Mucosa of descending colon (tissue), 3 donors: ENCODE results near the gene EDNRA. TPM values are rescaled to one million over a fixed set of nuclear protein-coding genes. Genes with fewer than 3 reads are reported as not detected.

ENCODE experiments used
- ATAC-seq: fragments of 200-7000 bp; cut with Tn5 transposase; one replicate; pipeline ENCODE4 v1.9.1; 2020; ENCODE audit warnings: mild to moderate bottlenecking, moderate library complexity
- DNase-seq, 3 donors: peaks; one replicate each; pipeline ENCODE4 v3.0.0-alpha.2; 2020
- H3K36me3 ChIP-seq: fragments of 200-600 bp; one replicate; pipeline ENCODE4 v1.8.0; 2021; ENCODE audit warnings: low read depth, mild to moderate bottlenecking
- H3K4me1 ChIP-seq: fragments of 200-600 bp; one replicate; pipeline ENCODE4 v1.8.0; 2021; ENCODE audit warnings: low read depth, mild to moderate bottlenecking
- H3K4me3 ChIP-seq: fragments of 200-600 bp; one replicate; pipeline ENCODE4 v1.8.0; 2021; ENCODE audit warnings: mild to moderate bottlenecking
- H3K9me3 ChIP-seq: fragments of 200-600 bp; one replicate; pipeline ENCODE4 v1.8.0; 2021; ENCODE audit warnings: mild to moderate bottlenecking
- intact Hi-C, 2 donors: fragments of 100-400 bp; cut with DNase I in 1 of 2; cut with micrococcal nuclease in 1 of 2; formaldehyde crosslinking; loops; one replicate each; pipeline versions ENCODE4 v1.11.0 to v1.11.1; 2022; cut with DNase I, micrococcal nuclease
- total RNA-seq, 3 donors: library from RNA; stranded (reverse); fragmentation: NEBNext Ultra II Directional in 2 of 3; extraction: Animal tissue kit (Norgen Biotek cat#: 25700) in 2 of 3; gene quantifications; one replicate each; pipeline versions ENCODE4 v1.2.1 to v1.2.4, GENCODE V29; 2021 to 2023
- TF ChIP-seq, protein P1 (sequence below): fragments of 200-600 bp; IDR thresholded peaks from one replicate; pipeline ENCODE4 v1.8.0; 2022; ENCODE audit warnings: antibody characterized with exemption, mild to moderate bottlenecking
- donor health status: DM: no; HTN: no; CAD: no; lungs with moderate emphysema.
- donor health status: DM: no; HTN: no; CAD: no.
- donor health status: DM: no; HTN: yes; CAD: no.

The EDNRA gene
- total RNA-seq, 3 donors from 2014 or later: 0.72 to 1.6 (median 1.6) TPM

DNA sequence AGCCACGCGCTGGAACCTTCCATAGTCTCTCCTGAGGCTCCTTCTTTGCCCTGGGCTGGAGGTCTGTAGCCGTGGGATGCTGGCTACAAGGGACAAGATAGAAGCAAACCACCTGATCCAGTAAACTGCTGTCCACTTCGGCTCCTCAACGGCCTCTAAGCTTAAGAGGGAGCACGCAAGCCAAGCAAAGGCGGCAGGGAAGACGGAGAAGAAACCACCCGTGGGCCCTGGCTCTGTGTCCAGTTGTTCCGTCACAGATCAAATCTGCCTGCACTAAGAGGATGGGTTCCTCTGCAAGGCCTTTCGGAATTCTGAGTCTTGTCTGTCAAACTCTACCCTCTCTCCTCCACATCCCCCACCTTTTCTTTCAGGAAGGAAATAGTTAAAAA is 401 bp upstream of the EDNRA start:
- Histone ChIP-seq H3K36me3 (no peaks in the 10 kb centered on the region), H3K4me1 (no peaks in the 10 kb centered on the region), H3K9me3 (no peaks in the 10 kb centered on the region), H3K4me3 (no peak overlapping the region)
- ATAC-seq: no peak
- peak in 1 of 3 donors; percentile 32 for DNase-seq
- intact Hi-C loops: no loop called here
- TF ChIP-seq, protein P1, sequence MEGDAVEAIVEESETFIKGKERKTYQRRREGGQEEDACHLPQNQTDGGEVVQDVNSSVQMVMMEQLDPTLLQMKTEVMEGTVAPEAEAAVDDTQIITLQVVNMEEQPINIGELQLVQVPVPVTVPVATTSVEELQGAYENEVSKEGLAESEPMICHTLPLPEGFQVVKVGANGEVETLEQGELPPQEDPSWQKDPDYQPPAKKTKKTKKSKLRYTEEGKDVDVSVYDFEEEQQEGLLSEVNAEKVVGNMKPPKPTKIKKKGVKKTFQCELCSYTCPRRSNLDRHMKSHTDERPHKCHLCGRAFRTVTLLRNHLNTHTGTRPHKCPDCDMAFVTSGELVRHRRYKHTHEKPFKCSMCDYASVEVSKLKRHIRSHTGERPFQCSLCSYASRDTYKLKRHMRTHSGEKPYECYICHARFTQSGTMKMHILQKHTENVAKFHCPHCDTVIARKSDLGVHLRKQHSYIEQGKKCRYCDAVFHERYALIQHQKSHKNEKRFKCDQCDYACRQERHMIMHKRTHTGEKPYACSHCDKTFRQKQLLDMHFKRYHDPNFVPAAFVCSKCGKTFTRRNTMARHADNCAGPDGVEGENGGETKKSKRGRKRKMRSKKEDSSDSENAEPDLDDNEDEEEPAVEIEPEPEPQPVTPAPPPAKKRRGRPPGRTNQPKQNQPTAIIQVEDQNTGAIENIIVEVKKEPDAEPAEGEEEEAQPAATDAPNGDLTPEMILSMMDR: no peak

DNA sequence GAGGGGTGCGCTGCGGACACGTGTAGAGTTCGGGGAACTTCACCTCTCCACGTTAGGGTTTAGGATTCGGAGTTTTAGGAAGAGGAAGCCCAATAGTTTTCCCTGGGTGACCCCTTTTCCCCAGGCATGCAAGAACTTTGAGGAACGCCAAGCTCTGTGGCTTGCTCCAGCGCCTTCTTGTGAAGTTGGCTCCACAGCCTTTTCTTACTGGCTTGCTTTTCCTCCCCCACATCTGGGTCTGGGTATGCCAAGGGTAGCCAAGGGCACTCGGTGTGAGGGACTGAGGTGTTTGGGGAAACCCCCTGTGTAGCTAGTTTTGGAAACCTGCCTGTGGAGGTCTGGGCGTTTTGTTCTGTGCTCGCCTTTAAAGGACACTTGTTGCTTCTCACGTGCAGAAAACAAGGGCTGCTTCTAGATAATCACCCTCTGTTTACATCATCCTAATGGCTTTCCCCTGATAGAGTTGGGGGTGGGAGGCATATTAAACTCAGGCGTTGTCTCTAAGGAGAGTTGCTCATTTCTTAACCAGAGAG is 746 bp downstream of the EDNRA start:
- intact Hi-C loops: no loop called here
- TF ChIP-seq, protein P1: no peak
- Histone ChIP-seq H3K4me1 (no peaks in the 10 kb centered on the region), H3K36me3 (no peaks in the 10 kb centered on the region), H3K4me3 (no peak overlapping the region), H3K9me3 (no peaks in the 10 kb centered on the region)
- DNase-seq: no peak
- no peak for ATAC-seq

DNA sequence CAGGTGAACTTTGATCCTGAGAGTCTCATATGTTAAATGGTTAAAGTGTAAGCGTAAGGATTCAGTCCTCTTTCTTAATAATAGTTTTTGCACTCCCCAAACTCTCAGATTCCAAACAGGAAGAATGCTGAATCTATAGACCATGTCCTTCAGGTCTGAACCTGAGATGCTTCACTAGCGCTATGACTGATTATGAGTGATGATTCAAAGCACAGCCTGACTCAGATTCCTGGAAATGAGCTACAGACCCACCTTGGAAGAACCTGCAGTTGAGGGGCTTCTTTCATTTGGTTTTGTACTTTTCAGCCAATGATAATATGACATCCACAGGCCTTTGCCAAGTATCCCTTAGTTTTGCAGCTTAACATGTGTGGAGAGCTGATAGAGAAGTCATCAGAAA is 1.4 kb downstream of the EDNRA start:
- TF ChIP-seq, protein P1: no peak
- DNase-seq (no peak), ATAC-seq (no peak)
- intact Hi-C loops: no loop called here
- Histone ChIP-seq H3K9me3 (no peaks in the 10 kb centered on the region), H3K4me3 (no peak overlapping the region), H3K36me3 (no peaks in the 10 kb centered on the region), H3K4me1 (no peaks in the 10 kb centered on the region)

DNA sequence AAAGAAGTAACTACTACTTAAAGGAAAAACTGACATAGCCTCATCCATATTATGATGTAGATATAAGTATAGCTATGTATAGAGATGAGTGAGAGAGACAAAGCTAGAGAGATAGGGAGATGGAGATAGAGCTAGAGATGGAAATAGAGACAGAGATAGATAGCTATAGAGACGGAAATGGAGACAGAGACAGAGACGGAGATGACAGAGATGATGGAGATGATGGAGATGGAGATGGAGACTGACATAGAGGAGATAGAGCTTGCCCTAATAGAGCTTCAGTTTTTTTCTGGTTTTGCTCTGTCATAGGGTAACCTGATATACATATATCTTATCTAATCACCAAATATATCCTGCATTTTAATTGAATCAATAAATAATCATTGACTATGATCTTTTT is 4.3 kb downstream of the EDNRA start:
- Histone ChIP-seq H3K4me3 (no peak overlapping the region), H3K9me3 (no peaks in the 10 kb centered on the region), H3K36me3 (no peaks in the 10 kb centered on the region), H3K4me1 (no peaks in the 10 kb centered on the region)
- DNase-seq (no peak), ATAC-seq (no peak)
- intact Hi-C loops: no loop called here
- TF ChIP-seq, protein P1: no peak

DNA sequence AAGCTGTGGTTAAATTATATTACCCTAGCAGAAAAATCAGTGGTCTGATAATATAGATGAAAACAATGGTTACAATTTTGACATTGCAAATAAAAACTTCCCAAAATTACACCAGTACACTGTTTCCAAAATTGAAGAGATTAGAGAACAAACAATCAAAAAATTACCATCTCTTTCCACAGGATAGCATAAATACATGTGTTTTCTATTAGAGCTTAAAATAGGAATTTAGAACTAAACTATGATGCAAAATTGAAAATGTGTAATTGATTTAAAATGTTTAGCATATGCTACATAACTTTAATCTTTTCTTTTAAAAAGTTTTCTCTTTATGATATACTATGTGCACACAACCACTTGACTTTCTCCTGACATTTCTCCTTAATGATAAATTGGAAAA is 6.7 kb downstream of the EDNRA start:
- no peak for DNase-seq
- Histone ChIP-seq H3K4me1 (no peaks in the 10 kb centered on the region), H3K36me3 (no peaks in the 10 kb centered on the region), H3K4me3 (no peak overlapping the region), H3K9me3 (no peaks in the 10 kb centered on the region)
- intact Hi-C loops: no loop called here
- ATAC-seq: no peak
- TF ChIP-seq, protein P1: no peak

DNA sequence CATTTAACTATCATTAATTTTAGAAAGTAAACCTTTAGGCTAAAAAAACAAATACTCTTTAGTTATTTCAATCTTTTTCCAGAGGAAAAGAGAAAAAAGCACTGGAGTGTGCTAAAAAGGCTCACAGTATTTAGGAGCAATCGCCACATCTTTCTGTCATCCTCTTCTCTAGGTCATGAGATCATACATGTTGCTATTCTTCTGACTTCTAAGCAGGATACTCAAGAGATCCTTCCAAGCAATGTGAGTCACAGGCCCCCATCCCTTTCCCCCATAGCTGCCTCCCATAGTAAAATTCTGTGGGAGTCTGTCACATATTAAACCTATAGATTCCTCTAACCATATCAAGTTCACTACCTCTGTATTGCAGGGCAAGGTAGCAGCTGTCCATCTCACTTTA is 7.7 kb downstream of the EDNRA start:
- TF ChIP-seq, protein P1: no peak
- Histone ChIP-seq H3K4me1 (no peaks in the 10 kb centered on the region), H3K4me3 (no peak overlapping the region), H3K9me3 (no peaks in the 10 kb centered on the region), H3K36me3 (no peaks in the 10 kb centered on the region)
- intact Hi-C loops: no loop called here
- DNase-seq: no peak
- no peak for ATAC-seq
